Measurements from ENCODE around the gene ZNF280A. TPM values are rescaled to one million over a fixed set of nuclear protein-coding genes. Genes with fewer than 3 reads are reported as not detected.

ZNF280A gene
- total and polyA plus RNA-seq, 2 of the 8 experiments (the other 6 are each of a cell fraction or from before 2014, with no cell fraction given): 0.09 to 0.61 TPM

DNA sequence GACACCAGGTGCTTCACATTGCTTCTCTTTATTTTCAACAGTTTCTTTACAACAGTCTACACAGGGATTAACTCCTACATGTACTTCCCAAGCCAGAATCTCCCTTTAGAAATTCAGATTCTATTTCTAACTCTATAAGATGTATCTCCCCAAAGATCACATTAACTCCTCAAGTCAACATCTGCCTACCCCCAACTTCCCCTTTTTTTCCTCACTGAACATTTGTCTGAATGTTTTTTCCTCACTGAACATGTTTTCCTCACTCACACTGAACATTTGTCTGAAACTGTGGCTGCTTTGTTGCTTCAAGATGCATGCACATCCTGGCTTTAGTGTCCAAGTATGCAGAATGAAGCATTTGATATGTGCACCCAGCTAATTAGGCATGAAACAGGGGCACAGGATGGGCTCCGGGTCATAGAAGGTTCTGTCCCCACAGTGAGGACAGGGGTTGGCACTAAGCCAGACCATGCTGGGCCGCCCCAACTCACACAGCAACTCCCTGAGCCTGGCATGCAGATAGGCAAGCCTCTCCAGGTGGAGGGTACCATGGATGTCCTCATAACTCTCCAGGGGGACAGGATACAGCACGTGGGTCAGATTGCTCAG lies 27.7 kb upstream of the ZNF280A start:
- FAIRE-seq: no peak
- no peak overlapping the region for H3K4me3 ChIP-seq (ENCODE audit: extremely low read depth in 1 of 4, insufficient read depth in 2 of 4, low read depth in 3 of 4, low read length in 4 of 4)
- H3K27ac ChIP-seq (ENCODE audit: low read depth, low read length): no peak overlapping the region
- TF ChIP-seq CTBP2 (IDR thresholded peaks at IDR 0.05; ENCODE audit: borderline replicate concordance, insufficient read depth, insufficient read length, low read length) (no peak), SIN3A (conservative IDR thresholded peaks at IDR 0.05 in 1 of 2, IDR thresholded peaks at IDR 0.05 in 1 of 2; ENCODE audit: low read depth in 1 of 2, low read length in 2 of 2) (no peak), RAD21 (IDR thresholded peaks at IDR 0.05 in 1 of 2, conservative IDR thresholded peaks at IDR 0.05 in 1 of 2; ENCODE audit: low read depth in 2 of 2, low read length in 2 of 2) (no peak), RBBP5 (IDR thresholded peaks at IDR 0.05; ENCODE audit: borderline replicate concordance, low read depth, low read length) (no peak), ASH2L (IDR thresholded peaks at IDR 0.05; ENCODE audit: low read length) (no peak), BCL11A (IDR thresholded peaks at IDR 0.05; ENCODE audit: low read depth in 2 of 2, low read length in 2 of 2) (no peak), RNF2 (IDR thresholded peaks at IDR 0.05; ENCODE audit: borderline replicate concordance, low read depth, low read length, missing control alignments, poor library complexity, severe bottlenecking) (no peak), JUND (IDR thresholded peaks at IDR 0.05; ENCODE audit: low read length) (no peak)
- H3K79me2 ChIP-seq (ENCODE audit: control insufficient read depth in 1 of 2, insufficient read depth in 2 of 2, low read length in 2 of 2): no peaks in the 10 kb centered on the region
- 56% methylated on average over 3 of the region's 3 CpGs; no CpG with 5 or more reads in 1 of the 2 experiments for WGBS, 2 experiments (ENCODE audit: extremely low coverage in 1 of 2, insufficient coverage in 1 of 2, insufficient read length in 1 of 2, insufficient replicate concordance in 2 of 2, low coverage in 1 of 2, low lambda C conversion rate in 2 of 2, missing lambda C conversion rate in 1 of 2)
- CTCF ChIA-PET (ENCODE audit: partially characterized antibody): no interaction called here
- peak overlapping the region; percentile 35; the same call in 1 of the 2 replicates for H4K8ac ChIP-seq (ENCODE audit: extremely low read depth, insufficient read depth, low read length)
- H3K9me3 ChIP-seq (ENCODE audit: insufficient read depth in 2 of 2, low read depth in 1 of 2, low read length in 1 of 2): peaks cover 27 to 51% of the 10 kb centered on the region in 2 experiments; a peak in 3 of 4 replicates
- no peak overlapping the region for H2AFZ ChIP-seq (ENCODE audit: low read length)
- no peak for DNase-seq (ENCODE audit: low read depth in 1 of 2, low spot score in 2 of 2)
- no peak overlapping the region for H2BK12ac ChIP-seq (ENCODE audit: low read depth, low read length)
- H2BK20ac ChIP-seq (ENCODE audit: low read length): no peak overlapping the region
- H4K91ac ChIP-seq (replicated peaks; ENCODE audit: insufficient read length, low read length): no peak overlapping the region
- H3K56ac ChIP-seq (replicated peaks; ENCODE audit: insufficient read length, low read depth, low read length): no peak overlapping the region
- H3K4me2 ChIP-seq (ENCODE audit: insufficient read depth in 1 of 2, low read depth in 2 of 2, low read length in 2 of 2): no peak overlapping the region
- peaks cover 25 to 59% (median 41%) of the 10 kb centered on the region in 4 experiments for H3K27me3 ChIP-seq (replicated peaks in 1 of 4; ENCODE audit: control insufficient read depth in 3 of 4, extremely low read depth in 1 of 4, insufficient read depth in 3 of 4, low read length in 3 of 4)
- H4K5ac ChIP-seq (ENCODE audit: insufficient read length, low read depth, low read length): no peak overlapping the region
- H4K20me1 ChIP-seq (replicated peaks in 1 of 2; ENCODE audit: control insufficient read depth in 1 of 2, insufficient read depth in 2 of 2, low read length in 2 of 2): peaks cover 0 to 1% of the 10 kb centered on the region in 2 experiments
- H3K14ac ChIP-seq (ENCODE audit: insufficient read length): no peak overlapping the region
- no peak overlapping the region for H3K18ac ChIP-seq (ENCODE audit: extremely low read depth, low read length)
- no peak overlapping the region for H2BK5ac ChIP-seq (ENCODE audit: low read depth, low read length)
- H3K4me1 ChIP-seq (replicated peaks in 1 of 4; ENCODE audit: control insufficient read depth in 3 of 4, insufficient read depth in 4 of 4, low read length in 3 of 4): no peaks in the 10 kb centered on the region
- no peak overlapping the region for H2AK5ac ChIP-seq (ENCODE audit: low read depth, low read length)
- no peak overlapping the region for H3K23ac ChIP-seq (ENCODE audit: insufficient read length)
- no peaks in the 10 kb centered on the region for H3K79me1 ChIP-seq (ENCODE audit: low read depth, low read length)
- no peaks in the 10 kb centered on the region for H3K36me3 ChIP-seq (ENCODE audit: control insufficient read depth in 2 of 4, insufficient read depth in 4 of 4, low read length in 3 of 4)
- no peak overlapping the region for H3K9ac ChIP-seq (replicated peaks in 1 of 4; ENCODE audit: extremely low read depth in 1 of 4, low read depth in 3 of 4, low read length in 3 of 4)
- no peaks in the 10 kb centered on the region for H3K23me2 ChIP-seq (ENCODE audit: low read depth, low read length)
- no peak overlapping the region for H2BK120ac ChIP-seq (replicated peaks; ENCODE audit: low read depth, low read length)
- no peak overlapping the region for H2BK15ac ChIP-seq (ENCODE audit: low read length)
- no peak overlapping the region for H3K4ac ChIP-seq (replicated peaks; ENCODE audit: insufficient read length, low read depth, low read length)
- POLR2A ChIA-PET (ENCODE audit: partially characterized antibody): no interaction called here

Data from H1 (cell line).